ENCODE results near the gene SNTB2.
"Not testable (repeated sequence)": the region's sequence is repeated elsewhere in the genome, so short reads cannot be mapped to it uniquely, and the experiment has no call there.

The SNTB2 gene

DNA sequence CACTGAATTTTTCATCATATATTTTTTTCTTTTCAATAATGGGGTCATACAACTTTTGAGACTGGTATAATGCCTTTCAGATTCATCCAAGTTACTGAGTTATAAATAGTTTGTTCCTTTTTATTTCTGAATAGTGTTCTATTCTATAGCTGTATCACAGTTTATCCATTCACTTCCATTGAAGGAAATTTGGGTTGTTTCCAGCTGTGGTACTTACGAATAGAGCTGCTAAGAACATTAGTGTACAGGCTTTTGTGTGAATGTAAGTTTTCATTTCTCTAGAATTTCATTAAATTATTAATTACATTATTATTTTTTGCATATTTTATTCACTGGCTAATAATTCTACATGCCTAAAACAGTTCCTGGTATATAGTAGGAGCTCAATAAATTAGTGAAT lies 52.9 kb downstream of the SNTB2 start:
- ATAC-seq, result no peak

DNA sequence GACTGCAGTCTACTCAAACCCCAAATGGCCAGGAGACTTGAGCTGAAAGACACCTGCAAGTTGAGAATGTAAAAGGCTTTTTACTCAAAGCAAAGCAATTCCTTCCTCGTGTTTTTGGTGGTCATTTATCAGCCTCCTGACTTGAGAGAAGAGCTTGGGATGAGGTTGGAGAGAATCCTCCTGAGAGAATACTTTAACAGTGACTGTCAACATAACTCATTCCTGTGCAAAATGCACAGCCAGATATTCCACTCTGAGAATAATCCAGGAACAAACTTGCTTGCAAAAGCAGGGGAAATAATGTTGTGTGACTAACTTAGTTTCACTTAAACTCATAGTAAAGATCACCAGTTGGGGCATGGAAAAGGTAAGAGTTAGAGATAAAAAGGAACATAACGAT lies 53.4 kb downstream of the SNTB2 start:
- ATAC-seq, result no peak

DNA sequence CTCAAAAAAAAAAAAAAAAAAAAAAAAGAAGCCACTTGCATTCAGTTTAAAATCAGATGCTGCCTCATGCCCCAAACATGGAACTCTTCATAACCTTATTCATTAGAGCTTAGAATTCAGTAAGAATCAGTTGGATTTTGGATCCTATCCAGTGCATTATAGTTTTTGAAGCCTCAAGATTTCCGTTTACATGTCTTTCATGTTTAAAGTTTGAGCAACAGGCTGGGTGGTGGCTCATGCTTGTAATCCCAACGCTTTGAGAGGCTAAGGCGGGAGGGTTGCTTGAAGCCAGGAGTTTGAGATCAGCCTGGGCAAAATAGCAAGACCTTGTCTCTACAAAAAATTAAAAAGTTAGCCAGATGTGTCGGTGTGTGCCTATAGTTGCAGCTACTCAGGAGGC lies 55.0 kb downstream of the SNTB2 start:
- no peak for ATAC-seq

DNA sequence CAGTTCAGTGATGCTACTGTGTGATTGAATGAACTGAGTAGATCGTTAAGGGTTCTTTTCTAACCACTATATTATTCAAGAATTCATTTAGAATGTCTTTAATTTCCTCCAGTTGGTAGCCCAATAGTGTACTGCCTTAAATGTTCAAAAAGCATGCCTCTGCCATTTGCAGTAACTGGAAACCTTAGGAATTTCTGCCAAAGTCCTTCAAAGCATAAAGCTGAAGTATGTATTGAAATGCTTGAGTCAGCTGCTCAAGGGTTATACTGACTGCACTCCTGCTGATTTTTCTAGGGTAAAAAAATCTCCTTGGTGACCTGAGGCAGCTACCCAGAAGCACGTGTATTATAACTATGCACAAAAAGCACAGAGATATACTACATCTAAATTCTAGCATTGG lies 56.5 kb downstream of the SNTB2 start:
- ATAC-seq, result no peak

DNA sequence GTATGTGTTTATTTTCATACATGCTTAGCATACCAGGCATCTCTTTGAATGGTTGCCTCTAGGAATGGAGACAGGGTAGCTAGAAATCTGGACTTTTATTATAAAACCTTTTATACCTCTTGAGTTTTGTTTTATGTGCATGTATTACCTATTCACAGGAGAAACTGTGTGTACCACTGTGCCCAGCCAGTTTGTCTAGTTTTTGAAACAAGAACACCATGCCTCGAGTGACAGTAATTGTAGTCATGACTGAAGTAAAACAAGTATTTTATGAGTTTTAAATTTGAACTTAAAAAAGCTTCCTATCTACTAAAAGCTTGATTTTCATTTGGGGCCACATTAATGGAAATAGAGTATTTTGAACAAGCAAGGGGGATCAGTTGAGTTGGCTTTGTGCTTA lies 57.4 kb downstream of the SNTB2 start:
- ATAC-seq, result no peak

DNA sequence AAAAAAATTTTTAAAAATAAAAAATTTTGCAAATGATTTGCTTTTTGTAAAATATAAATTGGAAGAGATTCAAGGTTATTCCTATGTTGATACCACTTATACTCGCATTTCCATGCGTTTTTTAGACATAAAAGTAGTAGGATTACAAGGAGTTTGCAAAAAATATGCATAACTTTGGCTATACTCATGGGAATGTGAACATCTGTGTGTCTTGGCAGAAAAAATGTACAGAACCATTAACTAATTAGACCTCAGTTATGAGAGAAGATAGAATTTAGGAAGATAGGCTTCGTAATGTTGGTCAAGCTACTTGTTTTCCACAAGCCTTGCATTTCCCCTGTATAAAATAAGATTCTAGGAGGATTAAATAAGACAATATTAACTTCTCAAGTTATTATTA lies 63.1 kb downstream of the SNTB2 start:
- ATAC-seq, result no peak

DNA sequence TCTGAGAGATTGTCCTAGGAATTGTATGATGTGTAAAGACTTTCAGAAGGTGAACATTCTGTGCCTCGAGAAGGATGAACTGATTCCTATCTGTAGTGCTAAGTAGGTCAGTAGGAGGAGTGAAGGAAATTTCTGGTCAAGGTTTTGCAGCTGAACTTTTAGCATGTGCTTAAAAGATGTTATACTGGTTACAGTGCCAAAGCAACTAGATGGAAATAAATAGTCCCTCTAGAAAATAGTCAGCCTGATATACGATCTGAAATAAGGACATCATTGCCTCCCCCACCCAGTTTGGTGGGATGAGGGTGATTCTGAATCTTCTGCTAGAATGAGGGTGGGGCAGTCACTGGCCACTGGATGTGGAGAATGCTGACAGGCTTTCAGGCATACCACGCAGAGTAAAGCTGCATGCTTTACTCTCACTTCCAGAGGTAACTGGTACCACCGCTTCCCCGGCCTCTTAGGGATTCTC lies 66.9 kb downstream of the SNTB2 start:
- no peak for ATAC-seq

DNA sequence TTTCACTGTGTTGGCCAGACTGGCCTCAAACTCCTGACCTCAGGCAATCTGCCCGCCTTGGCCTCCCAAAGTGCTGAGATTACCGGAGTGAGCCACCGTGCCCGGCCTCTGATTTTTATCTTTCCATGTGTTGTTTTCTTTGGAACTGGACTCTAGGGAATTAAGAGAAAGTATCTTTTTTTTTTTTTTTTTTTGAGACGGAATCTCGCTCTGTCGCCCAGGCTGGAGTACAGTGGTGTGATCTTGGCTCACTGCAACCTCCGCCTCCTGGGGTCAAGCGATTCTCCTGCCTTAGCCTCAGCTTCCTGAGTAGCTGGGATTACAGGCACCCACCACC lies 72.4 kb downstream of the SNTB2 start:
- not testable (repeated sequence) for ATAC-seq

DNA sequence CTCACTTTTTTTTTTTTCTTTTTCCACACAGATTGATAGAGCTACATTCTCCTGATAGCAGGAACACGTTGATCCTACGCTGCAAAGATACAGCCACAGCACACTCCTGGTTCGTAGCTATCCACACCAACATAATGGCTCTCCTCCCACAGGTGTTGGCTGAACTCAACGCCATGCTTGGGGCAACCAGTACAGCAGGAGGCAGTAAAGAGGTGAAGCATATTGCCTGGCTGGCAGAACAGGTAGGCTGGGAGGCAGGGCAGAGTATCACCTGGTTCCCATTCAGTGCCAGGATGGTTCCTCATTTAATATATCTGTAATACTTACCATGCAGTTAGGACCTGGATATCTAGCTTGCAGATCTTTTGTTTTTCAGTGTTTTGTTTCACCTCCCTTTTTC lies 73.1 kb downstream of the SNTB2 start:
- ATAC-seq, result no peak

DNA sequence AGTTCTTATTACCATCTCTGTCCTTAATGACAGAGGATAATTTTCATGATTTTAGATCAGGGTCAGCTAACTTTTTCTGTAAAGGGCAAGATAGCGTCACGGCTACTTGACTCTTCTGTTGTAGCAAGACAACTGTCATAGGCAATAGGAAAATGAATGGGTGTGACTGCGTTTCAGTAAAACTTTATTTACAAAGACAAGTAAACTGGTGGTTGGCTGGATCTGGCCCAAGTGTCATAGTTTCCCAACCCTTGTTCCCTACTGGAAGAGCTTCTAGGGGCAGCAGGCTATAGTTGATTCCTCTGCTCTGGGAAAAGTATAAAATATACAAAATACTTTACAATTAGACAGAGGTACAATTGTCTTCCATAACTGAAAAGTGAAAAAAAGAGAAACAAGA lies 73.5 kb downstream of the SNTB2 start:
- ATAC-seq, result no peak

DNA sequence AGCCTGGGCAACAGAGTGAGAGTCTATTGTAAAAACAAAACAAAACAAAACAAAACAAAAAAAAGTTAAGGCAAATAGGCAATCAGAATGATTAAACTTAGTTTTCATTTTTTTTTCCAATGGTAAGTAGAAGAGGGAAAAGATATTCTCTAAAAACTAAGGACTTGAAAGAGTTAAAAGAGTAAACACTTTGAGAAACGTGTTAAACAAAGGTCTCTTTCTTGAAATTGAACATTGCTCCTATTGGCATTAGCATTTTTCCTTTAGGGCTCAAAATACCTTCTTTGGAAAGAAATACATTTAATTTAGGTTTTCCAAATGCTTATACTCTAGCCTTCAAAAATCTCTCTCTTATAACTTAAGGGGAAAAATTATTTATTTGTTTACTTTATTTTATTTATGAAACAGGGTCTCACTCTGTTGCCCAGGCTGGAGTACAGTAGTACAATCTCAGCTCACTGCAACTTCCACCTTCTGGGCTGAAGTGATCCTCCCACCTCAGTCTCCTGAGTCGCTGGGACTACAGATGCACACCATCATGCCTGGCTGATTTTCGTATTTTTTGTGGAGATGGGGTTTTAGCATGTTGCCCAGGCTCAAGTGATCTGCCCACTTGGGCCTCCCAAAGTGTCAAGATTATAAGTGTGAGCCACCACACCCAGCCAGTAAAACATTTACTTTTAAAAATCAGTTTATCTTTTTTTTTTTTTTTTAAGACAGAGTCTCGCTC lies 79.5 kb downstream of the SNTB2 start:
- ATAC-seq, result no peak

DNA sequence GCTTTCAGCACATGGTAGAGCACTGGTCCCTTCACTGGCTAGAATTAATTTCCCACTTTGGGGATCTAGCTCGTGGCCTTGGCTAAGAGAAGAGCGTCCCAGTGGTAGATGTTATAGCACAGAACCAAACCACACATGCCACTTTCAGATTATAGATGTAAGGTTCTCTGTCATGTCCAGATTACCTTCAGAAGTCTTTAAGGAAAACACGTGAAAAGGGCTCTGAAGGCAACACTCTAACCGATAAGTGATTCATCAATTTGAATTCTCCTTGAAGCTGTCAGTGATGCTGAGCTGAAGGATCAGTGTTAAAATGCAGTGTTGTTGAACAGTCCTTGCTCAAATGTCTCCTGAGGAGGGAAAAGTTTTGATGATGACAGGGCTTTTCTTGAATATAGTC lies 80.7 kb downstream of the SNTB2 start:
- ATAC-seq, result no peak

DNA sequence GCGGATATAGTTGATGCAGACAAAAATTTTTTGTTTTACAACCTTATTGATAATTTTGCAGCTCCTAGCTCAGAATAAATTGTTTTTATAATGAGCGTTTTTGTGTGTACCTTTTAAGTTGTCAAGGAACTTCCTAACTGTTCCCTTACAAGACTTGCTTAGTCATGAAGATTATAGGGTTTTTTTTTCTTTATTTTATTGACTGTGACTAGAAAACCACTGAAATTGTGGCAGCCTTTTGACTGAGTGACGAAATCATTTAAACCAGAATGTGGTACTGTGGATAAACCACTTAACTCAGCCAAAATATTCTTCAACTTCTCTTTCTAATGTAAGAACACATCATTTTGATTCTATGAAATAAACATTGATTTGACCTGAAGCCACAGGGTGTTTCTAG lies 83.4 kb downstream of the SNTB2 start:
- ATAC-seq, result no peak

DNA sequence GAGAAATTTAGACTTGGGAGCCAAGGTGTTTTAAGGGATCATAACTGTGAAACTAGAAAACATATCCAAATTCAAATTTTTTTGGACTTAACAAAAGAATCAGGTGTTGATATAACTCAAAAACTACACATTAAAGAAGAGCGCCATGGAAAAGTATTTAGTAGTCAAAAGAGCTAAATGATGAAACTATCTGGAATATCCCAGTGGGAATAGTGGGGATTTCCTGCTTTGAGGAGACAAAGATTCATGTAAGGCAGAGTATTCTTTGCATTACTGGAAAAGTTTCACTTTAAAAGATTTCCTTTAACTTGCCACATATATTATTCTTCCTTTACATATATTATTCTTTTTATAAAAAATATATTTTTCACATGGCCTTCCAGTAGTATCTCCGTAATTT lies 83.9 kb downstream of the SNTB2 start:
- ATAC-seq, result no peak

DNA sequence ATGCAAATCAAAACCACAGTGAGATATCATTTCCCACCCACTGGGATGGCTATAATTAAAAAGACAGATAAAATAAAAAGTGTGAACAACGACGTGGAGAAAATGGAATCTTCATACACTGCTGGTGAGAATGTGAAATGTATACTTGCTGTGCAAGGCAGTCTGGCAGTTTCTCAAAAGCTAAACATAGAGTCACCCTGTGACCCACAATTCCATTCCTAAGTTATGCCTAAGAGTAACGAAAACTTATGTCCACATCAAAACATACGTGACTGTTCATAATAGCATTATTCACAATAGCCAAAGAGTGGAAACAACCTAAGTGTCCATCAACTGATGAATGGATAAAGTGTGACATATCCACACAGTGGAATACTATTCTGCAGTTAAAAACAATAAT lies 86.0 kb downstream of the SNTB2 start:
- no peak for ATAC-seq

DNA sequence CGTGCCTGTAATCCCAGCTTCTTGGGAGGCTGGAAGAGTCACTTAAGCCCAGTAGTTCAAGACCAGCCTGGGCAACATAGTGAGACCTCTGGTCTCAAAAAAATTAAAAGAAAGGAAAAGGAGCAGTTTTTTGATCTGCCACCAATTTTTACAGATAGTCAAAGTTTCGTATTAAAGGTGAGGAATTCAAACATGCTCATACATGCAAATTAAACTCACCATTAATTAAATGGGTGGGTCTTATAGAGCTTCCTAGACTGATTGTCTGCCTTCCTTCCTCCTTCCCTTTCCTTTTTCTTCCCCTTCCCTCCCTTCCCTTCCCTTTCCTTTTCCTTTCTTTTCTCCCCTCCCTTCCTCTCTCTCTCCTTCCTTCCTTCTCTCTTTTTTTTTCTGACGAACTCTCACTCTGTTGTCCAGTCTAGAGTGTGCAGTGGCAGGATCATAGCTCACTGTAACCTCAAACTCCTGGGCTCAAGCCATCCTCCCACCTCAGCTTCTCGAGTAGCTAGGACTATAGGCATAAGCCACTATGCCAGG lies 87.8 kb downstream of the SNTB2 start:
- ATAC-seq, result no peak

DNA sequence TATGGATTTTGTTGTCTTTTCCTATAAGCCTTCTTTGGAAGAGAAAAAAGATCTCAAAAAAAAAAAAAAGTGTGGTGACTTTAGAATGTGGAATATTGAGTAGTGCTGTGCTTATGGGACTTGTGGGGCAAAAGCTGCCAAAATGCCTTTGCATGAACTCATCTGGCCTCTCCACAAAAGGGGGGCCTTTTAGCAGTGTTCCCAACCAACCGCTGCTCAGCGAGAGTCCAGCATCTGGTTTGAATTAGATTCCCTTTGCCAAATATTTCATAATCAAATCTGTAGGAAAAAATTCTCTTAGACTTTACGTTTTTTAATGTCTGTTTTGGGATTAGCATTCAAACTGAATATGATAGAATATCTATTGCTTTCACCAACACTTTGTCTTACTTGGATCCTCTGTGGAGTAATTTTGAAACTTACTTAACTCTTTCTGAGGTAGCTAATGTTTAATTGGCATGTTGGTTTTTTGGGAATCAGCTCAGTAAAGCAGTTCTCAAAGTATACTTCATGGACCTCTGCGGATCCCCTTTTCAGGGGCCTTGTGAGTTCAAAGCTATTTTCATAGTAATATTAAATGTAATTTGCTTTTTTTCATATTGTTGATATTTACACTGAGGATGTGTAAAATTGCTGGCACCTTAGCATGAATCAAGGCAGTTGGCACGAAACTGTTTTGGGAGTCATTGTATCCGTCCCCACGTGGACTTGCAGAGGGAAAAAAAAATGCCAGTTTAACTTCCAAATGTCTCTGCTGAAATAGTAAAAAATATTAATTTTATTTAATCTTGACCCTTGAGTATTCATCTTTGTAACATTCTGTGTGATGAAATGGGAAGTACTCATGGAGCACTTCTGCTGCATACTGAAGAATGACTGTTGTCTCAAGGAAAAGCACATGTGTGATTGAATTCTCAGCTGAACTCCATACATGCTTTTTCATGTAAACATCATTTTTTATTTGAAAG lies 89.5 kb downstream of the SNTB2 start:
- ATAC-seq, result no peak

DNA sequence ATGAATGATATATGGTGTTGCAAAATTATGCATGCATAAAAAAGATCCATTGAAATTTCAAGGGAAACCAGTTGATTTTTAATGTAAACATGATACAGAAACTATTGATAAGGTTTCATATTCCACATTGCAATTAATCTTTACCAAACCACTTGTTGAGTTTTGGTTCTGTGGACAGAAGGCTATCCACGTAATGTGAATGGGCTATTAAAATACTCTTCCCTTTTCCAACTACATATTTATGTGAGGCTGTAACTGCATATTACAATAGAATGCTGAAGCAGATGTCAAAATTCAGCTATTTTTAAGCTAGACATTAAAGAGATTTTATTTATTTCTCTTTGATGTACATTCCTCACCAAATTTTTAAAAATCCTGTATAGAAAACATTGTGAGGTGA lies 90.4 kb downstream of the SNTB2 start:
- ATAC-seq, result no peak

DNA sequence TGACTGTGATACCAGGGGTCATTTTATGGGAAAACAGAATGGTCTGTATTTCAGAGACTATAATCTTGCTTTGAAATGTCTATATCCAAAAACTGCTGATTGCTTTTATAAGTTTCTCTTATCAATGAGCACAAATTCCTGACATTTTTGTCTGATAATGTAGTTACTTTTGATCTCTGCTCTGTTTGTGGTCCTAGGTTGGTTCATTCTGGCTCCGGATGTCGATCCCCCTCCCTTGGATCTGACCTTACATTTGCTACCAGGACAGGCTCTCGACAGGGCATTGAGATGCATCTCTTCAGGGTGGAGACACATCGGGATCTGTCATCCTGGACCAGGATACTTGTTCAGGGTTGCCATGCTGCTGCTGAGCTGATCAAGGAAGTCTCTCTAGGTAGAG lies 96.9 kb downstream of the SNTB2 start:
- ATAC-seq, result no peak

DNA sequence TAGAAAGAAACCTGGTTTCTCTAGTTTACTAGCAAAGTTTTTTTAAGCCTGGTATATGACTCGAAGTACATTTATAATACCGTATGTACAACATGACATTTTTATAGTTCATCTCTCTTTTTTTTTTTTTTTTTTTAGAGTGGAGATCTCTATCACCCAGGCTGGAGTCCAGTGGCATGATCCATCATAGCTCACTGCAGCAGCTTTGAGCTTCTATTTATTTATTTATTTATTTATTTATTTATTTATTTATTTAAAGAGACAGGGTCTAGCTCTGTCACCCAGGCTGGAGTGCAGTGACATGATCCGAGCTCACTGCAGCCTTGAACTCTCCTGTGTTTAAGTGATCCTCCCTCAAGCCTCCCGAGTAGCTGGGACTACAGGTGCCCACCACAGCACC lies 98.3 kb downstream of the SNTB2 start:
- ATAC-seq, result no peak

DNA sequence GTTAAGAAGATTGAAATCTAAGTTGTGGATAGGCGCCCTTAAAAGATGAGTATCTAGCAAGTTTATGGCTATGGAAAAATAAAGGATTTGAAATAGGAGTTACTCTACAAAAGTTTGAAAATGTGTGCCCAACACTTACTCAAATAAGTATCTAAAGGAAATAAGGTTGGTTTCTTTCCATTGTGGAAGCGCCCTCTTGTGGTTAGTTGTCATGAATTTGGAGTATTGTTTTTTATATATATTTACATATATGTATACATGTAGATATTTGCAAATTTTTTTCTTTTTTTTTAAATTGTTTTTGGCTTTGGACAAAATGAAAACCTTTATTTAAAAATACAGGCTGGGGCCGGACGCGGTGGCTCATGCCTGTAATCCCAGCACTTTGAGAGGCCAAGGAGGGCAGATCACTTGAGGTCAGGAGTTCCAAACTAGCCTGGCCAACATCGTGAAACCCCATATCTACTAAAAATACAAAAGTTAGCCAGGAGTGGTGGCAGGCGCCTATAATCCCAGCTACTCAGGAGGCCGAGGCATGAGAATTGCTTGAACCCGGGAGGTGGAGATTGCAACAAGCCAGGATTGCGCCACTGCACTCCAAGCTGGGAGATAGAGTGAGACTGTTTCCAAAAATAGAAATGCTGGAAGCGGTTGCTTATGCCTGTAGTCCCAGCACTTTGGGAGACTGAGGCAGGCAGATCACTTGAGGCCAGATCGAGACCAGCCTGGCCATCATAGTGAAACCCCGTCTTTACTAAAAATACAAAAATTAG lies 100.2 kb downstream of the SNTB2 start:
- ATAC-seq, result no peak

DNA sequence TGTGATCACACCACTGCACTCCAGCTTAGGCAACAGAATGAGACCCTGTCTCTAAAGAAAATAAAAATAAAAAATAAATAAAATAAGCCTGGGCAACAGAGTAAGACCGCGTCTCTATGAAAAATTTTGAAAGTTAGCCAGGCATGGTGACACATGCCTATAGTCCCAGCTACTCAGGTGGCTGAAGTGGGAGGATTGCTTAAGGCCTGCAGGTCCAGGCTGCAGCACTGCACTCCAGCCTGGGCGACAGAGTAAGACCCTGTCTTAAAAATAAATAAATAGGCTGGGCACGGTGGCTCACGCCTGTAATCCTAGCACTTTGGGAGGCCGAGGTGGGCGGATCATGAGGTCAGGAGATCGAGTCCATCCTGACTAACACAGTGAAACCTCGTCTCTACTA lies 104.7 kb downstream of the SNTB2 start:
- ATAC-seq, result not testable (repeated sequence)

DNA sequence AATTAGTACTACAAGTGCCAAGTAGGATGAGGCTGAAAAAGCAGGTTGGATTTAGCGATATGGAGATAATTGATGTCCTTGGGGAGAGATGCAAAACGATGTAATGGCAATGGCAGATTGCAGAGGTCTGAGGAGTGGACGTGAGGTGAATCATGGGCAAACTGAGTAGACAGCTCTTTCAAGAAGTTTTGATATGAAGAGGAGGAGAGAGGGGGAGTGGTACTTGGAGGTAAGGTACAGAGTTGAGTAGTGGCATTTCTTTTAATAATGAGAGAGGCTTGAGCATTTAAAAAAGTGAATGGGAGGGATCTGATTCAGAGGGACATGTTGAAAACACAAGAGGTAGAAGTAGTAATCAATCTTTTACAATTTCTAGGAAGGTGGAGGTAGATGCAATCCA lies 106.4 kb downstream of the SNTB2 start:
- ATAC-seq, result no peak

Measured in activated CD4-positive, CD25-positive, alpha-beta regulatory T cell treated with anti-CD3 and anti-CD28 coated beads, Interleukin-2, amount 50 U/mL, for 24 hours (primary cell).